ENCODE results near the gene NUDT3.

Gene NUDT3

GRCh38 chr6:34352305-34352937 is 40.0 kb downstream of the NUDT3 start:
- no peak overlapping the region for H3K4me3 ChIP-seq (ENCODE audit: low read depth, low read length)
- in situ Hi-C loops (cut with HindIII; ENCODE audit: low sequenced_read_pairs) = no loop called here
- TF ChIP-seq CTCF (IDR thresholded peaks at IDR 0.05; ENCODE audit: low read depth, low read length) = no peak
- no peak for DNase-seq (ENCODE audit: low read depth, low spot score)

GRCh38 chr6:34350934-34351217 is 41.6 kb downstream of the NUDT3 start:
- no peak for DNase-seq (ENCODE audit: low read depth, low spot score)
- in situ Hi-C loops (cut with HindIII; ENCODE audit: low sequenced_read_pairs) = no loop called here
- TF ChIP-seq CTCF (IDR thresholded peaks at IDR 0.05; ENCODE audit: low read depth, low read length) = no peak
- H3K4me3 ChIP-seq (ENCODE audit: low read depth, low read length) = no peak overlapping the region

GRCh38 chr6:34350137-34350933 is 42.1 kb downstream of the NUDT3 start:
- no peak for TF ChIP-seq CTCF (IDR thresholded peaks at IDR 0.05; ENCODE audit: low read depth, low read length)
- no peak for DNase-seq (ENCODE audit: low read depth, low spot score)
- in situ Hi-C loops (cut with HindIII; ENCODE audit: low sequenced_read_pairs) = no loop called here

GRCh38 chr6:34349211-34349610 is 43.3 kb downstream of the NUDT3 start:
- no peak for TF ChIP-seq CTCF (IDR thresholded peaks at IDR 0.05; ENCODE audit: low read depth, low read length)
- no peak for DNase-seq (ENCODE audit: low read depth, low spot score)
- H3K4me3 ChIP-seq (ENCODE audit: low read depth, low read length) = no peak overlapping the region
- in situ Hi-C loops (cut with HindIII; ENCODE audit: low sequenced_read_pairs) = no loop called here

More at GRCh38 chr6:34350137-34350933, 42.1 kb downstream of the NUDT3 start:
- H3K4me3 ChIP-seq (ENCODE audit: low read depth, low read length) = no peak overlapping the region

- in situ Hi-C loops (cut with HindIII; ENCODE audit: low sequenced_read_pairs) = no loop called here
Observed at GRCh38 chr6:34347303-34347702, 45.2 kb downstream of the NUDT3 start.

More at GRCh38 chr6:34347303-34347702, 45.2 kb downstream of the NUDT3 start:
- TF ChIP-seq CTCF (IDR thresholded peaks at IDR 0.05; ENCODE audit: low read depth, low read length) = no peak
- no peak for DNase-seq (ENCODE audit: low read depth, low spot score)
- no peak overlapping the region for H3K4me3 ChIP-seq (ENCODE audit: low read depth, low read length)

Measured in astrocyte of the spinal cord (primary cell).